Hepatocyte (in vitro differentiated cells): ENCODE measurements around the gene CD302. TPM values are rescaled to one million over a fixed set of nuclear protein-coding genes. Genes with fewer than 3 reads are reported as not detected.

Experiments
- DNase-seq: peaks from one replicate; pipeline ENCODE4 v3.0.0-alpha.2; 2016; ENCODE audit warnings: low spot score
- H2AFZ ChIP-seq: fragments of 200-600 bp; sonication (generic); 2 replicates; pipeline ENCODE4 v1.6.0; 2016; ENCODE audit warnings: antibody characterized with exemption, mild to moderate bottlenecking
- H3K27ac ChIP-seq: fragments of 200-600 bp; sonication (generic); 2 replicates; pipeline ENCODE4 v1.5.1; 2016; ENCODE audit warnings: mild to moderate bottlenecking
- H3K27me3 ChIP-seq: fragments of 200-600 bp; sonication (generic); 2 replicates; pipeline ENCODE4 v1.6.1; 2016
- H3K36me3 ChIP-seq: fragments of 200-600 bp; sonication (generic); replicated peaks from 2 replicates; pipeline ENCODE4 v1.5.1; 2016; ENCODE audit warnings: low read depth; ENCODE audit not compliant: insufficient read depth
- H3K4me1 ChIP-seq: fragments of 200-600 bp; sonication (generic); 2 replicates; pipeline ENCODE4 v1.5.1; 2016; ENCODE audit warnings: mild to moderate bottlenecking, moderate library complexity; ENCODE audit not compliant: insufficient read depth
- H3K4me2 ChIP-seq: fragments of 200-600 bp; sonication (generic); 2 replicates; pipeline ENCODE4 v1.6.0; 2016
- H3K4me3 ChIP-seq: fragments of 200-600 bp; sonication (generic); 2 replicates; pipeline ENCODE4 v1.5.1; 2016; ENCODE audit warnings: mild to moderate bottlenecking
- H3K79me2 ChIP-seq: fragments of 200-600 bp; sonication (generic); 2 replicates; pipeline ENCODE4 v1.6.0; 2017; ENCODE audit warnings: mild to moderate bottlenecking
- H3K9me2 ChIP-seq: fragments of 200-600 bp; sonication (generic); replicated peaks from 2 replicates; pipeline ENCODE4 v1.6.0; 2017; ENCODE audit warnings: mild to moderate bottlenecking; ENCODE audit not compliant: insufficient read depth
- H3K9me3 ChIP-seq: fragments of 200-600 bp; sonication (generic); 2 replicates; pipeline ENCODE4 v1.5.1; 2016; ENCODE audit warnings: low read depth, mild to moderate bottlenecking
- H4K20me1 ChIP-seq: fragments of 200-600 bp; sonication (generic); 2 replicates; pipeline ENCODE4 v1.6.0; 2016; ENCODE audit warnings: mild to moderate bottlenecking; ENCODE audit not compliant: insufficient read depth, poor library complexity, severe bottlenecking
- EZH2 ChIP-seq: fragments of 200-600 bp; sonication (generic); IDR thresholded peaks from 2 replicates; pipeline ENCODE4 v1.6.1; 2016; ENCODE audit warnings: antibody characterized with exemption, mild to moderate bottlenecking, borderline replicate concordance
- EZH2phosphoT487 ChIP-seq: fragments of 200-600 bp; sonication (generic); IDR thresholded peaks from one replicate; pipeline ENCODE4 v1.6.1; 2018; ENCODE audit warnings: antibody characterized with exemption, mild to moderate bottlenecking, low read depth, moderate library complexity; ENCODE audit not compliant: unreplicated experiment, severe bottlenecking
- WGBS: methylation state at CpG from one replicate; pipeline ENCODE4 v1.1.6; 2016; ENCODE audit warnings: low lambda C conversion rate; ENCODE audit errors: missing lambda C conversion rate; 5-methylcytosine and 5-hydroxymethylcytosine counted together
- polyA plus RNA-seq: library from polyadenylated mRNA; unstranded; fragments of >200 nt; fragmentation: Nextera tagmentation; extraction: Ambion mirVana; gene quantifications from 2 replicates; pipeline ENCODE4 v1.2.1, GENCODE V29; 2016
- total RNA-seq: library from RNA; depleted of rRNA; stranded (reverse); fragments of >200 nt; gene quantifications from 2 replicates; pipeline ENCODE4 v1.2.3, GENCODE V29; 2014
- TF ChIP-seq, protein P1 (sequence below): fragments of 200-600 bp; sonication (generic); IDR thresholded peaks from 2 replicates; pipeline ENCODE4 v1.5.1; 2016; ENCODE audit warnings: antibody characterized with exemption, mild to moderate bottlenecking; ENCODE audit not compliant: poor library complexity

CD302 gene
- total and polyA plus RNA-seq, 2 experiments from 2014 or later, result 7.1 to 26.0 TPM

- Histone ChIP-seq H3K27ac (no peak overlapping the region), H3K4me2 (no peak overlapping the region), H3K36me3 (no peaks in the 10 kb centered on the region), H3K27me3 (no peaks in the 10 kb centered on the region), H3K9me3 (no peaks in the 10 kb centered on the region), H3K79me2 (peaks cover 37% of the 10 kb centered on the region), H3K4me1 (no peaks in the 10 kb centered on the region), H4K20me1 (peaks cover 9% of the 10 kb centered on the region), H3K4me3 (no peak overlapping the region), H3K9me2 (no peaks in the 10 kb centered on the region), H2AFZ (no peak overlapping the region)
- TF ChIP-seq EZH2phosphoT487, result no peak
- DNase-seq, result no peak
- 76% methylated on average over 3 of the region's 3 CpGs for WGBS
Observed at GRCh38 chr2:159759577-159759976, 38.4 kb downstream of the CD302 start.

DNA sequence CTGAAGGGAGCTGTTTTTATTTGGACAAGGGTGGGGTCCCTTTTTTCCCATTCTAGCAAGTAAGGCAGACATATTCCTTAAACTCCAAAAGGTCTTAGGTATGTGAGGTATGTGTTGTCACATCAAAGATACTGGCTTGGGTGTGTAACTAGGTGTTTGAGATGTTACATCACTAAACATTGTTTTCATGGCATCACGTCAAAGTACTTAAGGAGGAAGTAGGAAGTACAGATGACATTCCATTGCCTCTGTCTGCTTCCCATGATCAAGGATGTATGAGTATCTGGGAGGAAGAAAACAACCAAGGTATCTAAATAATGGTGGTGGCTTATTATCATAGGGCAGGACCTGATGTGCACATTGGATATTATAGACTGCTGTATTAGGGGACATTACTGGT is 39.3 kb downstream of the CD302 start:
- Histone ChIP-seq H3K36me3 (no peaks in the 10 kb centered on the region), H3K27me3 (no peaks in the 10 kb centered on the region), H3K9me3 (no peaks in the 10 kb centered on the region), H3K4me2 (no peak overlapping the region), H3K4me1 (no peaks in the 10 kb centered on the region), H3K9me2 (no peaks in the 10 kb centered on the region), H4K20me1 (peaks cover 17% of the 10 kb centered on the region), H3K27ac (no peak overlapping the region), H2AFZ (no peak overlapping the region), H3K79me2 (peaks cover 42% of the 10 kb centered on the region), H3K4me3 (no peak overlapping the region)
- 75% methylated on average over 1 of the region's 1 CpG for WGBS
- no peak for DNase-seq
- TF ChIP-seq, protein P1, sequence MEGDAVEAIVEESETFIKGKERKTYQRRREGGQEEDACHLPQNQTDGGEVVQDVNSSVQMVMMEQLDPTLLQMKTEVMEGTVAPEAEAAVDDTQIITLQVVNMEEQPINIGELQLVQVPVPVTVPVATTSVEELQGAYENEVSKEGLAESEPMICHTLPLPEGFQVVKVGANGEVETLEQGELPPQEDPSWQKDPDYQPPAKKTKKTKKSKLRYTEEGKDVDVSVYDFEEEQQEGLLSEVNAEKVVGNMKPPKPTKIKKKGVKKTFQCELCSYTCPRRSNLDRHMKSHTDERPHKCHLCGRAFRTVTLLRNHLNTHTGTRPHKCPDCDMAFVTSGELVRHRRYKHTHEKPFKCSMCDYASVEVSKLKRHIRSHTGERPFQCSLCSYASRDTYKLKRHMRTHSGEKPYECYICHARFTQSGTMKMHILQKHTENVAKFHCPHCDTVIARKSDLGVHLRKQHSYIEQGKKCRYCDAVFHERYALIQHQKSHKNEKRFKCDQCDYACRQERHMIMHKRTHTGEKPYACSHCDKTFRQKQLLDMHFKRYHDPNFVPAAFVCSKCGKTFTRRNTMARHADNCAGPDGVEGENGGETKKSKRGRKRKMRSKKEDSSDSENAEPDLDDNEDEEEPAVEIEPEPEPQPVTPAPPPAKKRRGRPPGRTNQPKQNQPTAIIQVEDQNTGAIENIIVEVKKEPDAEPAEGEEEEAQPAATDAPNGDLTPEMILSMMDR, result no peak
- TF ChIP-seq EZH2 (no peak), EZH2phosphoT487 (no peak)

- Histone ChIP-seq H3K9me3 (no peaks in the 10 kb centered on the region), H3K4me3 (no peak overlapping the region), H3K27ac (no peak overlapping the region), H3K79me2 (peaks cover 46% of the 10 kb centered on the region), H3K4me1 (no peaks in the 10 kb centered on the region), H2AFZ (no peak overlapping the region), H3K36me3 (no peaks in the 10 kb centered on the region), H4K20me1 (peaks cover 18% of the 10 kb centered on the region), H3K27me3 (no peaks in the 10 kb centered on the region), H3K9me2 (no peaks in the 10 kb centered on the region), H3K4me2 (no peak overlapping the region)
- 89% methylated on average over 1 of the region's 1 CpG for WGBS
- no peak for DNase-seq
- TF ChIP-seq, protein P1, result no peak
- TF ChIP-seq EZH2 (no peak), EZH2phosphoT487 (no peak)
Observed at GRCh38 chr2:159758239-159758638, 39.8 kb downstream of the CD302 start.

GRCh38 chr2:159755788-159756187 is 42.2 kb downstream of the CD302 start:
- Histone ChIP-seq H4K20me1 (peaks cover 21% of the 10 kb centered on the region), H3K4me3 (no peak overlapping the region)

More at GRCh38 chr2:159755788-159756187, 42.2 kb downstream of the CD302 start:
- peak; percentile 56 for DNase-seq
- Histone ChIP-seq H2AFZ (no peak overlapping the region), H3K27ac (no peak overlapping the region), H3K27me3 (no peaks in the 10 kb centered on the region), H3K4me1 (no peaks in the 10 kb centered on the region), H3K4me2 (no peak overlapping the region), H3K36me3 (peaks cover 4% of the 10 kb centered on the region), H3K9me3 (no peaks in the 10 kb centered on the region), H3K79me2 (peaks cover 65% of the 10 kb centered on the region), H3K9me2 (no peaks in the 10 kb centered on the region)
- TF ChIP-seq EZH2phosphoT487 (no peak), EZH2 (no peak)
- TF ChIP-seq, protein P1, result peak; percentile 33
